WTC11 (cell line): ENCODE data around the gene SIGLEC14. TPM values are rescaled to one million over a fixed set of nuclear protein-coding genes. Genes with fewer than 3 reads are reported as not detected.

Source experiments
- ATAC-seq: fragments of 200-7000 bp; cut with Tn5 transposase; 2 replicates; pipeline ENCODE4 v1.10.0; 2021; ENCODE audit warnings: mild to moderate bottlenecking, moderate library complexity
- CTCF ChIA-PET: fragments of 300-600 bp; sonication (Branson Sonifier 250); formaldehyde crosslinking; loops from one replicate; lab custom pipeline; 2021; ENCODE audit warnings: antibody characterized with exemption; lab: Charles Lee
- POLR2A ChIA-PET: fragments of 350-600 bp; sonication (Branson Sonifier 250); formaldehyde crosslinking; loops from one replicate; lab custom pipeline; 2021; ENCODE audit warnings: antibody characterized with exemption; lab: Charles Lee
- DNase-seq: peaks from one replicate; pipeline ENCODE4 v3.0.0; 2021; ENCODE audit warnings: low spot score
- H3K27ac Mint-ChIP-seq: 2 replicates; pipeline ENCODE4 v1.8.0; 2021; ENCODE audit warnings: mixed read lengths
- H3K27me3 Mint-ChIP-seq: 2 replicates; pipeline ENCODE4 v1.8.0; 2021; ENCODE audit warnings: low read depth, mild to moderate bottlenecking, moderate library complexity, mixed read lengths
- H3K36me3 Mint-ChIP-seq: 2 replicates; pipeline ENCODE4 v1.8.0; 2021; ENCODE audit warnings: mixed read lengths
- H3K4me1 Mint-ChIP-seq: 2 replicates; pipeline ENCODE4 v1.8.0; 2022; ENCODE audit warnings: mixed read lengths
- H3K4me3 Mint-ChIP-seq: 2 replicates; pipeline ENCODE4 v1.8.0; 2021; ENCODE audit warnings: mild to moderate bottlenecking, moderate library complexity, mixed read lengths
- H3K9me3 Mint-ChIP-seq: 2 replicates; pipeline ENCODE4 v1.8.0; 2021; ENCODE audit warnings: mixed read lengths
- ATF1 ChIP-seq: sonication (generic); formaldehyde crosslinking; IDR thresholded peaks from 2 replicates; pipeline ENCODE4 v1.8.1; 2023; ENCODE audit warnings: mild to moderate bottlenecking, moderate library complexity, missing genetic modification reagents
- ATF2 ChIP-seq: sonication (generic); formaldehyde crosslinking; IDR thresholded peaks from 2 replicates; pipeline ENCODE4 v1.8.1; 2022; ENCODE audit warnings: low read depth, missing genetic modification reagents, borderline replicate concordance
- CBFB ChIP-seq: sonication (generic); formaldehyde crosslinking; IDR thresholded peaks from 2 replicates; pipeline ENCODE4 v1.8.1; 2022; ENCODE audit warnings: mild to moderate bottlenecking, low read depth, missing genetic modification reagents
- EMX1 ChIP-seq: fragments of 250-450 bp; sonication (Bioruptor Pico); IDR thresholded peaks from 2 replicates; pipeline ENCODE4 v1.8.0; 2021; ENCODE audit warnings: mild to moderate bottlenecking
- FOXJ3 ChIP-seq: sonication (generic); formaldehyde crosslinking; IDR thresholded peaks from 2 replicates; pipeline ENCODE4 v1.9.0; 2021; ENCODE audit warnings: missing genetic modification reagents, mild to moderate bottlenecking, borderline replicate concordance
- FOXK1 ChIP-seq: sonication (generic); formaldehyde crosslinking; IDR thresholded peaks from 2 replicates; pipeline ENCODE4 v1.8.0; 2022; ENCODE audit warnings: mild to moderate bottlenecking, moderate library complexity, missing genetic modification reagents
- HMGA2 ChIP-seq: fragments of 250-450 bp; sonication (Bioruptor Pico); IDR thresholded peaks from 2 replicates; pipeline ENCODE4 v1.4.0; 2021; ENCODE audit warnings: mild to moderate bottlenecking, moderate library complexity
- HMGXB4 ChIP-seq: sonication (generic); formaldehyde crosslinking; IDR thresholded peaks from 2 replicates; pipeline ENCODE4 v1.8.1; 2023; ENCODE audit warnings: mild to moderate bottlenecking, moderate library complexity, missing genetic modification reagents
- IRF1 ChIP-seq: sonication (generic); formaldehyde crosslinking; IDR thresholded peaks from 2 replicates; pipeline ENCODE4 v1.8.0; 2023; ENCODE audit warnings: missing genetic modification reagents
- IRF2 ChIP-seq: sonication (generic); formaldehyde crosslinking; IDR thresholded peaks from 2 replicates; pipeline ENCODE4 v1.8.0; 2022; ENCODE audit warnings: low read depth, missing genetic modification reagents, borderline replicate concordance
- JAZF1 ChIP-seq: fragments of 250-450 bp; sonication (Bioruptor Pico); IDR thresholded peaks from 2 replicates; pipeline ENCODE4 v1.9.0; 2021; ENCODE audit warnings: moderate library complexity, mild to moderate bottlenecking, inconsistent platforms
- KAT7 ChIP-seq: sonication (generic); formaldehyde crosslinking; IDR thresholded peaks from 2 replicates; pipeline ENCODE4 v1.8.1; 2023; ENCODE audit warnings: missing genetic modification reagents, mild to moderate bottlenecking, borderline replicate concordance
- NR1H2 ChIP-seq: sonication (generic); formaldehyde crosslinking; IDR thresholded peaks from 2 replicates; pipeline ENCODE4 v1.9.0; 2021; ENCODE audit warnings: mild to moderate bottlenecking, moderate library complexity, missing genetic modification reagents
- PRRX2 ChIP-seq: fragments of 250-450 bp; sonication (Bioruptor Pico); IDR thresholded peaks from 2 replicates; pipeline ENCODE4 v1.8.0; 2021; ENCODE audit warnings: mild to moderate bottlenecking
- USF2 ChIP-seq: sonication (generic); formaldehyde crosslinking; IDR thresholded peaks from 2 replicates; pipeline ENCODE4 v1.8.1; 2023; ENCODE audit warnings: mild to moderate bottlenecking, missing genetic modification reagents, moderate library complexity
- ZNF281 ChIP-seq: sonication (generic); formaldehyde crosslinking; IDR thresholded peaks from 2 replicates; pipeline ENCODE4 v1.8.0; 2023; ENCODE audit warnings: mild to moderate bottlenecking, missing genetic modification reagents
- ZNF396 ChIP-seq: fragments of 250-450 bp; sonication (Bioruptor Pico); IDR thresholded peaks from 2 replicates; pipeline ENCODE4 v1.8.0; 2021; ENCODE audit warnings: mild to moderate bottlenecking, moderate library complexity, borderline replicate concordance
- ZNF423 ChIP-seq: fragments of 250-450 bp; sonication (Bioruptor Pico); IDR thresholded peaks from 2 replicates; pipeline ENCODE4 v2.1.2; 2022; ENCODE audit warnings: mild to moderate bottlenecking, moderate library complexity
- total RNA-seq: library from RNA; stranded (reverse); gene quantifications from 3 replicates; pipeline ENCODE4 v1.2.3, GENCODE V29; 2021

SIGLEC14 gene
- total RNA-seq, 1 experiment from 2014 or later: not detected

GRCh38 chr19:51694318-51695085 is 47.9 kb upstream of the SIGLEC14 start (continued):
- TF ChIP-seq IRF1 (CRISPR knock-in tag) (no peak), PRRX2 (CRISPR knock-in tag) (no peak), FOXJ3 (CRISPR knock-in tag) (no peak), IRF2 (no peak), USF2 (CRISPR knock-in tag) (no peak), HMGXB4 (CRISPR knock-in tag) (no peak)

- Mint-ChIP-seq H3K4me1 (peaks cover 25% of the 10 kb centered on the region), H3K9me3 (no peaks in the 10 kb centered on the region), H3K36me3 (peaks cover 17% of the 10 kb centered on the region), H3K27me3 (no peaks in the 10 kb centered on the region; the same call in 1 of the 2 replicates), H3K27ac (no peak overlapping the region), H3K4me3 (no peak overlapping the region)
- CTCF ChIA-PET: interaction anchor here (1.4 to 1.5 kb wide), 2 partner anchors 33 to 83 kb away, joined by 3 to 4 read pairs; no protein-coding TSS in a partner anchor
- TF ChIP-seq ZNF281 (CRISPR knock-in tag) (no peak), ATF1 (CRISPR knock-in tag) (no peak), KAT7 (CRISPR knock-in tag) (no peak), ATF2 (CRISPR knock-in tag) (no peak), EMX1 (no peak), FOXK1 (no peak), HMGA2 (CRISPR knock-in tag) (no peak), ZNF396 (CRISPR knock-in tag) (no peak), NR1H2 (no peak), ZNF423 (CRISPR knock-in tag) (no peak), JAZF1 (no peak), CBFB (no peak)
- POLR2A ChIA-PET: no interaction called here
- DNase-seq (no peak), ATAC-seq (no peak)
These were observed 47.2 kb upstream of the SIGLEC14 start for GRCh38 chr19:51693819-51694218.
